GM21723 (cell line): ENCODE measurements around the gene CYP4A11.
"Not testable (repeated sequence)": the region's sequence is repeated elsewhere in the genome, so short reads cannot be mapped to it uniquely, and the experiment has no call there.

ENCODE experiments used
- ATAC-seq: cut with Tn5 transposase; IDR thresholded peaks from one replicate; pipeline ENCODE4 v1.9.1; 2021; ENCODE audit warnings: mild to moderate bottlenecking, moderate library complexity; ENCODE audit not compliant: unreplicated experiment

CYP4A11 gene

GRCh38 chr1:46927249-46927835, 13.9 kb downstream of the CYP4A11 start:
- no peak for ATAC-seq

DNA sequence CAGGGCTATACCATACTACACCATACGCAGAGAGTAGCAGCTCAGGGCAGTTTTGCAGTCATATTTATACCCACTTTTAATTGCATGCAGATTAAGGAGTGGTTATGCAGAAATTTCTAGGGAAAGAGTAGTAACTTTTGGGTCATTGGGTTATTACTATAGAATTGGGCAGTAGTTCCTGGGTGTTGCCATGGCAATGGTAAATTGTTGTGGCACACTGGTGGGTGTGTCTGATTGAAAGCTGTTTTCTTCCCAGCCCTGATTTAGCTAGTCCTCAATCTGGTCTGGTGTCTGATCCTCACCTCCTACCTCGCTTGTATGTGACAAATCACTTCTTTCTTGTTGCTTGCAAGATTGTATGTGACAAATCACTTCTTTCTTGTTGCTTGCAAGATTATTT, 30.5 kb downstream of the CYP4A11 start:
- ATAC-seq: no peak

- ATAC-seq: no peak
Measured at GRCh38 chr1:46903481-46903880, 37.8 kb downstream of the CYP4A11 start.

DNA sequence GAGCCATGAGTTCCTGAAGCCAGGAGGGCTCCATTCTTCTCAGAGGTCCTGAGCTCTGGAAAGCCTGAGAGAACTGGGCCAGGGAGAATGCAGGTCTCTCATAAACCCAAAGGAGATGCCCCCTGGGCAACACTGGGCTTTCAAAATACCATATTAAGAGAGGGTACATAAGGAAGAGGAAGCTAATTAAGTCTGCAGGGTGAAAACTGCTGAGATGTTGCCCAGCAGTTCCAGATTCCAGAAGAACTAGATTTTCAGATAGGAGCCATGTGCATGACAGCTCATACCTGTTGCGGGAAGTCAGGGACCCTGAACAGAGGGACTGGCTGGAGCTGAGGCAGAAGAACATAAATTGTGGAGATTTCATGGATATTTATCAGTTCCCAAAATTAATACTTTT, 40.9 kb downstream of the CYP4A11 start:
- ATAC-seq: no peak

DNA sequence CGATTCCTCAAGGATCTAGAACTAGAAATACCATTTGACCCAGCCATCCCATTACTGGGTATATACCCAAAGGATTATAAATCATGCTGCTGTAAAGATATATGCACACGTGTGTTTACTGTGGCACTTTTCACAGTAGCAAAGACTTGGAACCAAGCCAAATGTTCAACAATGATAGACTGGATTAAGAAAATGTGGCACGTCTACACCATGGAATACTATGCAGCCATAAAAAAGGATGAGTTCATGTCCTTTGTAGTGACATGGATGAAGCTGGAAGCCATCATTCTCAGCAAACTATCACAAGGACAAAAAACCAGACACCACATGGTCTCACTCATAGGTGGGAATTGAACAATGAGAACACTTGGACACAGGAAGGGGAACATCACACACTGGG, 59.6 kb downstream of the CYP4A11 start:
- not testable (repeated sequence) for ATAC-seq
